Trophoblast cell (in vitro differentiated cells and primary cell): ENCODE measurements around the gene SLC22A9.

ENCODE experiments used
- DNase-seq, 2 donors: peaks; one replicate each; pipeline ENCODE4 v3.0.0-alpha.2; 2016
- H2AFZ ChIP-seq: 2 replicates; pipeline ENCODE4 v1.6.1; 2013; ENCODE audit warnings: low read length, moderate library complexity, mild to moderate bottlenecking; ENCODE audit not compliant: insufficient read depth, poor library complexity
- H2AK5ac ChIP-seq: 2 replicates; pipeline ENCODE4 v1.6.1; 2013; ENCODE audit warnings: mild to moderate bottlenecking, low read length
- H2BK120ac ChIP-seq: 2 replicates; pipeline ENCODE4 v1.6.1; 2013; ENCODE audit warnings: low read length, mild to moderate bottlenecking, moderate library complexity; ENCODE audit not compliant: insufficient read depth, poor library complexity
- H2BK12ac ChIP-seq: 2 replicates; pipeline ENCODE4 v1.6.1; 2013; ENCODE audit warnings: mild to moderate bottlenecking, low read length, moderate library complexity
- H2BK5ac ChIP-seq: 2 replicates; pipeline ENCODE4 v1.6.1; 2013; ENCODE audit warnings: low read length, low read depth, moderate library complexity, mild to moderate bottlenecking; ENCODE audit not compliant: poor library complexity
- H3K14ac ChIP-seq: 2 replicates; pipeline ENCODE4 v1.6.1; 2013; ENCODE audit warnings: mild to moderate bottlenecking, low read length
- H3K18ac ChIP-seq: 2 replicates; pipeline ENCODE4 v1.6.1; 2013; ENCODE audit warnings: mild to moderate bottlenecking, low read length
- H3K23ac ChIP-seq: 2 replicates; pipeline ENCODE4 v1.6.1; 2013; ENCODE audit warnings: low read length
- H3K27ac ChIP-seq: 2 replicates; pipeline ENCODE4 v1.5.1; 2013; ENCODE audit warnings: low read depth, mild to moderate bottlenecking, inconsistent platforms, low read length, moderate library complexity
- H3K27me3 ChIP-seq: 2 replicates; pipeline ENCODE4 v1.6.1; 2013; ENCODE audit warnings: inconsistent platforms, mild to moderate bottlenecking, low read length, moderate library complexity; ENCODE audit not compliant: insufficient read depth
- H3K36me3 ChIP-seq, 2 experiments: 1 replicate in 1 of 2; 2 replicates in 1 of 2; pipeline ENCODE4 v1.6.1; 2013; ENCODE audit warnings: low read length in 2 of 2, mild to moderate bottlenecking in 2 of 2, moderate library complexity in 1 of 2; ENCODE audit not compliant: insufficient read depth in 2 of 2, control insufficient read depth in 1 of 2
- H3K4ac ChIP-seq: 2 replicates; pipeline ENCODE4 v1.6.1; 2013; ENCODE audit warnings: low read depth, mild to moderate bottlenecking, low read length, moderate library complexity
- H3K4me1 ChIP-seq, 2 experiments: 1 replicate in 1 of 2; 2 replicates in 1 of 2; pipeline ENCODE4 v1.6.1; 2013; ENCODE audit warnings: low read length in 2 of 2, mild to moderate bottlenecking in 2 of 2, moderate library complexity in 1 of 2; ENCODE audit not compliant: insufficient read depth in 2 of 2, control insufficient read depth in 1 of 2
- H3K4me2 ChIP-seq: 2 replicates; pipeline ENCODE4 v1.6.1; 2013; ENCODE audit warnings: inconsistent platforms, mild to moderate bottlenecking, low read length, moderate library complexity
- H3K4me3 ChIP-seq: 2 replicates; pipeline ENCODE4 v1.5.1; 2013; ENCODE audit warnings: mild to moderate bottlenecking, low read depth, low read length, inconsistent platforms
- H3K79me1 ChIP-seq: one replicate; pipeline ENCODE4 v1.6.1; 2013; ENCODE audit warnings: low read length
- H3K79me2 ChIP-seq: 2 replicates; pipeline ENCODE4 v1.6.1; 2013; ENCODE audit warnings: low read length, mild to moderate bottlenecking; ENCODE audit not compliant: control insufficient read depth, insufficient read depth, poor library complexity
- H3K9ac ChIP-seq: 2 replicates; pipeline ENCODE4 v1.6.1; 2013; ENCODE audit warnings: mild to moderate bottlenecking, low read length
- H3K9me3 ChIP-seq: 2 replicates; pipeline ENCODE4 v1.6.1; 2013; ENCODE audit warnings: low read depth, mild to moderate bottlenecking, control low read depth, inconsistent platforms, low read length; ENCODE audit not compliant: insufficient read depth
- H4K12ac ChIP-seq: 2 replicates; pipeline ENCODE4 v1.6.1; 2013; ENCODE audit warnings: low read depth, mild to moderate bottlenecking, low read length, moderate library complexity
- H4K8ac ChIP-seq: 2 replicates; pipeline ENCODE4 v1.6.1; 2013; ENCODE audit warnings: low read depth, mild to moderate bottlenecking, low read length, moderate library complexity
- H4K91ac ChIP-seq: one replicate; pipeline ENCODE4 v1.6.1; 2013; ENCODE audit warnings: low read depth, mild to moderate bottlenecking, low read length, moderate library complexity
- WGBS: extraction: QIAGEN DNeasy Blood & Tissue Kit; methylation state at CpG from one replicate; pipeline ENCODE4 v1.1.7; 2013; ENCODE audit warnings: missing lambda C conversion rate; ENCODE audit not compliant: insufficient read length, insufficient coverage; ENCODE audit errors: extremely low coverage; 5-methylcytosine and 5-hydroxymethylcytosine counted together

Gene SLC22A9

GRCh38 chr11:63343130-63343529 lies 26.5 kb upstream of the SLC22A9 start:
- H3K4me2 ChIP-seq = no peak overlapping the region
- H4K91ac ChIP-seq = no peak overlapping the region
- H3K14ac ChIP-seq = no peak overlapping the region
- DNase-seq = no peak
- no peak overlapping the region for H4K8ac ChIP-seq
- no peaks in the 10 kb centered on the region for H3K36me3 ChIP-seq
- no peaks in the 10 kb centered on the region for H3K4me1 ChIP-seq
- no peaks in the 10 kb centered on the region for H3K79me1 ChIP-seq
- H2BK5ac ChIP-seq = no peak overlapping the region
- no CpG with 5 or more reads among the region's 1 CpG for WGBS
- no peak overlapping the region for H2BK120ac ChIP-seq
- H3K9ac ChIP-seq = no peak overlapping the region
- no peak overlapping the region for H3K18ac ChIP-seq
- no peak overlapping the region for H3K27ac ChIP-seq
- H3K4ac ChIP-seq = no peak overlapping the region
- H4K12ac ChIP-seq = no peak overlapping the region
- H2BK12ac ChIP-seq = no peak overlapping the region
- H2AK5ac ChIP-seq = no peak overlapping the region
- H3K27me3 ChIP-seq = no peaks in the 10 kb centered on the region
- H2AFZ ChIP-seq = no peak overlapping the region
- H3K23ac ChIP-seq = no peak overlapping the region
- H3K9me3 ChIP-seq = no peaks in the 10 kb centered on the region
- no peaks in the 10 kb centered on the region for H3K79me2 ChIP-seq
- no peak overlapping the region for H3K4me3 ChIP-seq

- H3K4me1 ChIP-seq = no peaks in the 10 kb centered on the region
- no peak overlapping the region for H4K8ac ChIP-seq
- no peak overlapping the region for H2AFZ ChIP-seq
- no peak overlapping the region for H2BK120ac ChIP-seq
- no CpG with 5 or more reads among the region's 4 CpGs for WGBS
- no peak overlapping the region for H3K4me3 ChIP-seq
- no peak overlapping the region for H3K4me2 ChIP-seq
- no peaks in the 10 kb centered on the region for H3K36me3 ChIP-seq
- H2BK5ac ChIP-seq = no peak overlapping the region
- H3K18ac ChIP-seq = no peak overlapping the region
- H3K79me1 ChIP-seq = no peaks in the 10 kb centered on the region
- no peaks in the 10 kb centered on the region for H3K9me3 ChIP-seq
- no peak overlapping the region for H3K27ac ChIP-seq
- no peak overlapping the region for H2BK12ac ChIP-seq
- H4K91ac ChIP-seq = no peak overlapping the region
- H3K23ac ChIP-seq = no peak overlapping the region
- H3K79me2 ChIP-seq = no peaks in the 10 kb centered on the region
- no peak overlapping the region for H2AK5ac ChIP-seq
- DNase-seq = no peak
- no peaks in the 10 kb centered on the region for H3K27me3 ChIP-seq
- H4K12ac ChIP-seq = no peak overlapping the region
- H3K4ac ChIP-seq = no peak overlapping the region
- no peak overlapping the region for H3K14ac ChIP-seq
- H3K9ac ChIP-seq = no peak overlapping the region
These were observed 17.4 kb upstream of the SLC22A9 start for GRCh38 chr11:63352144-63352543.

- Histone ChIP-seq H4K91ac (no peak overlapping the region), H4K12ac (no peak overlapping the region), H2AK5ac (no peak overlapping the region), H3K36me3 (no peaks in the 10 kb centered on the region), H3K4me3 (no peak overlapping the region), H3K4me2 (no peak overlapping the region), H3K23ac (no peak overlapping the region), H3K18ac (no peak overlapping the region), H2BK120ac (no peak overlapping the region), H3K4ac (no peak overlapping the region), H3K9ac (no peak overlapping the region), H2AFZ (no peak overlapping the region), H3K27ac (no peak overlapping the region), H2BK5ac (no peak overlapping the region), H3K79me1 (no peaks in the 10 kb centered on the region), H3K79me2 (no peaks in the 10 kb centered on the region), H3K27me3 (no peaks in the 10 kb centered on the region), H3K9me3 (peaks cover 3% of the 10 kb centered on the region), H2BK12ac (no peak overlapping the region), H3K4me1 (no peaks in the 10 kb centered on the region), H4K8ac (no peak overlapping the region), H3K14ac (no peak overlapping the region)
- no CpG with 5 or more reads among the region's 1 CpG for WGBS
- DNase-seq = no peak
These were observed 7.3 kb upstream of the SLC22A9 start for GRCh38 chr11:63362196-63362793.

- Histone ChIP-seq H3K4ac (no peak overlapping the region), H3K79me2 (no peaks in the 10 kb centered on the region), H3K4me2 (no peak overlapping the region), H2BK12ac (no peak overlapping the region), H3K4me3 (no peak overlapping the region), H4K12ac (no peak overlapping the region), H3K4me1 (no peaks in the 10 kb centered on the region), H2AK5ac (no peak overlapping the region), H3K27me3 (no peaks in the 10 kb centered on the region), H3K27ac (no peak overlapping the region), H2BK5ac (no peak overlapping the region), H3K18ac (no peak overlapping the region), H3K9me3 (no peaks in the 10 kb centered on the region), H2AFZ (no peak overlapping the region), H4K91ac (no peak overlapping the region), H3K23ac (no peak overlapping the region), H3K14ac (no peak overlapping the region), H4K8ac (no peak overlapping the region), H3K79me1 (no peaks in the 10 kb centered on the region), H3K9ac (no peak overlapping the region), H2BK120ac (no peak overlapping the region), H3K36me3 (no peaks in the 10 kb centered on the region)
- WGBS = no CpG with 5 or more reads among the region's 7 CpGs
- DNase-seq = no peak
These were observed 495 bp downstream of the SLC22A9 start for GRCh38 chr11:63369971-63370588.
